HL-60/S4 treated with phorbol 12-myristate 13-acetate at 8.2 ng/mL for 4 days and 3 days (cell line): ENCODE measurements around the gene NKAIN2.

ENCODE experiments used
- in situ Hi-C: fragments of 300-500 bp; cut with MboI; formaldehyde crosslinking; loops from 2 replicates; pipeline ENCODE4 v1.15.0; 2022; ENCODE audit warnings: low sequenced_read_pairs

NKAIN2 gene

GRCh38 chr6:124783344-124783743 is 979.7 kb downstream of the NKAIN2 start:
- in situ Hi-C loops = no loop called here

- in situ Hi-C loops = no loop called here
These were observed 987.5 kb downstream of the NKAIN2 start for GRCh38 chr6:124791156-124791555.

- in situ Hi-C loops = no loop called here
These were observed 988.7 kb downstream of the NKAIN2 start for GRCh38 chr6:124792386-124792785.

GRCh38 chr6:124793398-124793797 is 989.7 kb downstream of the NKAIN2 start:
- in situ Hi-C loops = no loop called here

GRCh38 chr6:124795643-124796463 is 992.2 kb downstream of the NKAIN2 start:
- in situ Hi-C loops = no loop called here

GRCh38 chr6:124796464-124796970 is 992.9 kb downstream of the NKAIN2 start:
- in situ Hi-C loops = no loop called here

- in situ Hi-C loops = no loop called here
These were observed 993.6 kb downstream of the NKAIN2 start for GRCh38 chr6:124797224-124797623.

GRCh38 chr6:124798942-124799496 is 995.4 kb downstream of the NKAIN2 start:
- in situ Hi-C loops = no loop called here

- in situ Hi-C loops = no loop called here
These were observed 996.0 kb downstream of the NKAIN2 start for GRCh38 chr6:124799638-124800037.

- in situ Hi-C loops = no loop called here
These were observed 996.6 kb downstream of the NKAIN2 start for GRCh38 chr6:124800222-124800621.

- in situ Hi-C loops = no loop called here
These were observed 1008.4 kb downstream of the NKAIN2 start for GRCh38 chr6:124812067-124812466.

GRCh38 chr6:124819346-124819745 is 1015.7 kb downstream of the NKAIN2 start:
- in situ Hi-C loops = no loop called here

- in situ Hi-C loops = no loop called here
These were observed 1018.5 kb downstream of the NKAIN2 start for GRCh38 chr6:124822204-124822613.

- in situ Hi-C loops = no loop called here
These were observed 1019.1 kb downstream of the NKAIN2 start for GRCh38 chr6:124822721-124823120.

GRCh38 chr6:124823240-124824111 is 1019.8 kb downstream of the NKAIN2 start:
- in situ Hi-C loops = no loop called here

GRCh38 chr6:124825564-124825963 is 1021.9 kb downstream of the NKAIN2 start:
- in situ Hi-C loops = no loop called here

GRCh38 chr6:124829822-124830221 is 1026.2 kb downstream of the NKAIN2 start:
- in situ Hi-C loops = no loop called here

GRCh38 chr6:124830506-124830905 is 1026.8 kb downstream of the NKAIN2 start:
- in situ Hi-C loops = no loop called here

GRCh38 chr6:124854338-124854922 is 1050.8 kb downstream of the NKAIN2 start:
- in situ Hi-C loops = no loop called here

- in situ Hi-C loops = no loop called here
These were observed 1054.1 kb downstream of the NKAIN2 start for GRCh38 chr6:124857746-124858145.

- in situ Hi-C loops = no loop called here
These were observed 1054.9 kb downstream of the NKAIN2 start for GRCh38 chr6:124858564-124858963.
